Ishikawa (cell line): ENCODE measurements around the gene IL17C.

ENCODE experiments used
- CEBPB ChIP-seq: IDR thresholded peaks from 2 replicates; pipeline ENCODE4 v1.6.1; 2012
- CREB1 ChIP-seq: IDR thresholded peaks from 2 replicates; pipeline ENCODE4 v1.6.1; 2012; ENCODE audit warnings: low read depth
- EGR1 ChIP-seq: IDR thresholded peaks from 2 replicates; pipeline ENCODE4 v1.6.1; 2012
- EP300 ChIP-seq: IDR thresholded peaks from 2 replicates; pipeline ENCODE4 v1.6.1; 2012; ENCODE audit warnings: borderline replicate concordance
- FOXM1 ChIP-seq: IDR thresholded peaks from 2 replicates; pipeline ENCODE4 v1.6.1; 2012; ENCODE audit warnings: low read depth, borderline replicate concordance
- MAX ChIP-seq: IDR thresholded peaks from 2 replicates; pipeline ENCODE4 v1.6.1; 2012
- NFIC ChIP-seq: IDR thresholded peaks from 2 replicates; pipeline ENCODE4 v1.6.1; 2012
- RAD21 ChIP-seq: IDR thresholded peaks from 2 replicates; pipeline ENCODE4 v1.6.1; 2012; ENCODE audit warnings: low read depth
- REST ChIP-seq: IDR thresholded peaks from 2 replicates; pipeline ENCODE4 v1.6.1; 2012; ENCODE audit warnings: low read depth, mild to moderate bottlenecking
- TAF1 ChIP-seq: IDR thresholded peaks from 2 replicates; pipeline ENCODE4 v1.6.1; 2012; ENCODE audit warnings: low read depth, mild to moderate bottlenecking
- TCF12 ChIP-seq: IDR thresholded peaks from 2 replicates; pipeline ENCODE4 v1.6.1; 2012; ENCODE audit warnings: low read depth
- TEAD4 ChIP-seq: IDR thresholded peaks from 2 replicates; pipeline ENCODE4 v1.6.1; 2012
- USF1 ChIP-seq: IDR thresholded peaks from 2 replicates; pipeline ENCODE4 v1.6.1; 2012
- YY1 ChIP-seq: IDR thresholded peaks from 2 replicates; pipeline ENCODE4 v1.6.1; 2012; ENCODE audit warnings: low read depth
- ZBTB7A ChIP-seq: IDR thresholded peaks from 2 replicates; pipeline ENCODE4 v1.6.1; 2012; ENCODE audit warnings: low read depth

Gene IL17C

GRCh38 chr16:88619859-88620815 lies 18.2 kb upstream of the IL17C start:
- TF ChIP-seq CEBPB = no peak
- TF ChIP-seq EGR1 = no peak
- TF ChIP-seq TAF1 = no peak
- no peak for TF ChIP-seq TEAD4
- no peak for TF ChIP-seq RAD21
- TF ChIP-seq YY1 = no peak
- TF ChIP-seq TCF12 = no peak
- no peak for TF ChIP-seq MAX
- no peak for TF ChIP-seq ZBTB7A
- TF ChIP-seq FOXM1 = no peak
- TF ChIP-seq REST = no peak

- no peak for TF ChIP-seq EGR1
- TF ChIP-seq MAX = no peak
- no peak for TF ChIP-seq RAD21
- TF ChIP-seq USF1 = no peak
- TF ChIP-seq NFIC = no peak
- no peak for TF ChIP-seq ZBTB7A
- TF ChIP-seq CREB1 = no peak
- no peak for TF ChIP-seq CEBPB
- no peak for TF ChIP-seq TAF1
- TF ChIP-seq FOXM1 = no peak
- TF ChIP-seq YY1 = no peak
- TF ChIP-seq REST = no peak
- TF ChIP-seq TCF12 = no peak
- no peak for TF ChIP-seq EP300
- no peak for TF ChIP-seq TEAD4
Measured at GRCh38 chr16:88622125-88622524, 16.2 kb upstream of the IL17C start.

- TF ChIP-seq USF1 (no peak), CEBPB (no peak), REST (no peak), YY1 (no peak), EP300 (no peak), NFIC (no peak), TEAD4 (no peak), RAD21 (no peak), MAX (no peak), EGR1 (no peak), FOXM1 (no peak), ZBTB7A (no peak), TCF12 (no peak), CREB1 (no peak), TAF1 (no peak)
Measured at GRCh38 chr16:88622866-88623265, 15.5 kb upstream of the IL17C start.

- no peak for TF ChIP-seq TCF12
- no peak for TF ChIP-seq TAF1
- TF ChIP-seq YY1 = no peak
- no peak for TF ChIP-seq FOXM1
- TF ChIP-seq NFIC = no peak
Measured at GRCh38 chr16:88623858-88624257, 14.5 kb upstream of the IL17C start.
